HG02884 (cell line): ENCODE measurements around the gene TPCN2.
"Not testable (repeated sequence)": the region's sequence is repeated elsewhere in the genome, so short reads cannot be mapped to it uniquely, and the experiment has no call there.

Experiments used
- ATAC-seq: cut with Tn5 transposase; IDR thresholded peaks from one replicate; pipeline ENCODE4 v1.9.1; 2021; ENCODE audit warnings: mild to moderate bottlenecking, moderate library complexity; ENCODE audit not compliant: unreplicated experiment

Gene TPCN2

DNA sequence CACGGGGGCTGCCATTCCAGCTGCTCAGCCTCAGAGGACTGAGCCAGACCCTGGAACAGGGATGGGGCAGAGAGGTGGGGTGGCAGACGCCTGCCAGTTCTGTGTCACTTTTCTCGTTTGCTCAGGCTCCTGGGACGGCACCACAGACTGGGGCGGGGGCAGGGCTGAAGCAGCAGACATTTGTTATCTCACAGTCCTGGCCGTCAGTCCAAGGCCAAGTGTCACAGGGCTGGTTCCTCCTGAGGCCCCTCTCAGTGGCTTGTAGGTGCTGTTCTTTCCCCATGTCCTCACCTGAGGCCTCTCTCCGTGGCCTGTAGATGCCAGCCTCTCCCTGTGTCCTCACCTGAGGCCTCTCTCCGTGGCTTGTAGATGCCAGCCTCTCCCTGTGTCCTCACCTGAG, 24.7 kb downstream of the TPCN2 start:
- no peak for ATAC-seq

DNA sequence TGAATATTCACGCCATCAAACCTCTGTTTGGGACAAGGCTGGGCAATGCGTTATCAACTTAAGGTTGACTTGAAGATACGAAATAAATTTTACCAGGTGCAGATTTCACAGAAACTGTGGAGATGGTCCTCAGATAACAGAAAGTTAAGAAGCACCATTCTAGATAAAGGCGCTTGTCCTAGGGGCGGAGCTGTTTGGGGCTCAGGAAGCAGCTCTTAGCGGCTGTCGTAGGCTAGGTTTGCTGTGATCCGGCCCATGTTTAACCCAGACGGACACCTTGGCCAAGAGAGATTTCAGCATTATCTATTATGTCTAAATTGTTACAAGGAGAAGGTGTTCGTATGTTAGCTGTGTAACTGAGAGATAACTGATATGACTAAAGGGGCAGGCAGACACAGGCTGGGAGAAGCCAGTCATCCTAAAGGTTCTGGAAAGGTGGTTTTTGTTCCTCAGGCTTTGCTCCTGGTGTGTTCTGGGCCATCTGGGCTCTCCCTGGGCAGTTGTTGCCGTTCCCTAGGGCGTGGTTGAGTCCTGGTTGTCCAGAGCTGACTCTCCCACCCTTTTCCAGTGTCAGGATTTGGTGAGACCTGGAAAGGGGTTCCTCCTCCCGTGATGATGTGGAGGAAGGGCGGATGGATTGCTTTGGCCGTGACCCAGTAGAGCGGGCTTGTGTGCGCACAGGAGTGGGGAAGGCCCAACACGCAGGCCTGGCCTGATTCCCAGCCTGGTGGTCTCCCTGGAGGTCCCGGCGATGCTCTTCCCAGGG, 25.8 kb downstream of the TPCN2 start:
- ATAC-seq: no peak

DNA sequence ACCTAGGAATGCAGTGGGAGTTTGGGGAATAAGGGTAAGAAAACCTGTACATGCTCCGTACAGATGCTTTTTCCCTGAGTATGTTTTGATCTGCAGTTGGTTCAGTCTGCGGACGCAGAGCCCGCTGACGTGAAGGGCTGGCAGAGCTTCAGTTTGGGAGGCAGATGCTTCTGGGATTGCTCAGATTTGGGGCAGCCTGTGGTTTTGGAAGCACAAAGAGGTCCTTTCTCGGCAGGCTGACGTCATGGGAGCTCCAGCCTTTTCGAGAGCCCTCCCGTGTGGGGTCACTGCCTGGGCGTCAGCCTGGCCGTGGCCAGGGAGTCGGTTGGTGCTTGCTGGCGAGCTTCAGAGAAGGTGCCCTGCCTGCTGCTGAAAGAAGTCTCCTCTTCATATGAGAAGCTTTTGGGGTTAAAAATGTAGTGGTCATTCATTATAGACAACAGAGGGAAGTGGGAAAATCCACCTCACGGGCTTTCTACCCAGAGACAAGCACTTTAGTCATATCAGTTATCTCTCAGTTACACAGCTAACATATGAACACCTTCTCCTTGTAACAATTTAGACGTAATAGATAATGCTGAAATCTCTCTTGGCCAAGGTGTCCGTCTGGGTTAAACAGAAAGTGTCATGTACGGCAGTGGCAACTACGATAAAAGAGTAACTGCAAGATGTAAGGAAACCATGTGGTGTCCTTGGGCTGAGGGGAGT, 26.8 kb downstream of the TPCN2 start:
- no peak for ATAC-seq

DNA sequence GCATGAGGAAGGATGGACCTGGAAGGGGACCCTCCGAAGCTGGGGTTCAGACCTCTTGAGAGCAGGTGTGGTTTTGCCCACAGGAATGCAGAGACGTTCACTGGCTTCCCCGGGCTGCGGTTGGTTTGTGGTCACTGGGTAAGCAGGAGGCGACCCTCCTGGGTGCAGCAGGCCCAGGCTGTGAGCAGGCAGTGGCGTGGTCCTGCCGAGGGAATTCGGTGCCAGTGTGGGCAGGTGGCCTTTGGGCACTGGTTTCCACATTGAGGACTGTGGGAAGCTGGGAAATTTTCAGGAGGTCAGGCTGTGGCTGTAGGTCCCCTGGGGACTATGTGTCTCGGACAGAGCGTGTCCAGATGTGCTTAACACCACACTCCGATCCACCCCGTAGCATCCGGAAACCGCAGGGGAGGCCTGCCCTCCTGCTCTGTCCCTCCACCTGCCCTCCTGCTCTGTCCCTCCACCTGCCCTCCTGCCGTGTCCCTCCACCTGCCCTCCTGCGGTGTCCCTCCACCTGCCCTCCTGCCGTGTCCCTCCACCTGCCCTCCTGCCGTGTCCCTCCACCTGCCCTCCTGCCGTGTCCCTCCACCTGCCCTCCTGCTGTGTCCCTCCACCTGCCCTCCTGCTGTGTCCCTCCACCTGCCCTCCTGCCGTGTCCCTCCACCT, 27.5 kb downstream of the TPCN2 start:
- ATAC-seq: no peak

DNA sequence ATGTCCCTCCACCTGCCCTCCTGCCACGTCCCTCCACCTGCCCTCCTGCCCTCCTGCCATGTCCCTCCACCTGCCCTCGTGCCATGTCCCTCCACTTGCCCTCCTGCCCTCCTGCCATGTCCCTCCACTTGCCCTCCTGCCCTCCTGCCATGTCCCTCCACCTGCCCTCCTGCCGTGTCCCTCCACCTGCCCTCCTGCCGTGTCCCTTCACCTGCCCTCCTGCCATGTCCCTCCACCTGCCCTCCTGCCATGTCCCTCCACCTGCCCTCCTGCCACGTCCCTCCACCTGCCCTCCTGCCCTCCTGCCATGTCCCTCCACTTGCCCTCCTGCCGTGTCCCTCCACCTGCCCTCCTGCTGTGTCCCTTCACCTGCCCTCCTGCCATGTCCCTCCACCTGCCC, 28.2 kb downstream of the TPCN2 start:
- ATAC-seq: not testable (repeated sequence)

DNA sequence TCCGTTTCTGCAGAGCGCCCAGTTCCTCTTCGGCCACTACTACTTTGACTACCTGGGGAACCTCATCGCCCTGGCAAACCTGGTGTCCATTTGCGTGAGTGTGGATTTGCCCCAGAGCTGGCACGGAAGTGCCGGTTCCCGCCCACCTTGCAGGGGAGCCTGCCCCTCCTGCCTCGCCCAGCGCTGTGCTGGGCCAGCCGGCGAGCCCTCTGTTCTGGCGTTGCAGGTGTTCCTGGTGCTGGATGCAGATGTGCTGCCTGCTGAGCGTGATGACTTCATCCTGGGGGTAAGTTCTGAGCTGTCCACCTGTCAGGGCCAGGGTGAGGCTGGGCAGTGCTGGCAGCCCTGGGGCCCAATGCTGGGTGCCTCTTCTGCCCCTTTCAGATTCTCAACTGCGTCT, 29.8 kb downstream of the TPCN2 start:
- ATAC-seq: no peak

DNA sequence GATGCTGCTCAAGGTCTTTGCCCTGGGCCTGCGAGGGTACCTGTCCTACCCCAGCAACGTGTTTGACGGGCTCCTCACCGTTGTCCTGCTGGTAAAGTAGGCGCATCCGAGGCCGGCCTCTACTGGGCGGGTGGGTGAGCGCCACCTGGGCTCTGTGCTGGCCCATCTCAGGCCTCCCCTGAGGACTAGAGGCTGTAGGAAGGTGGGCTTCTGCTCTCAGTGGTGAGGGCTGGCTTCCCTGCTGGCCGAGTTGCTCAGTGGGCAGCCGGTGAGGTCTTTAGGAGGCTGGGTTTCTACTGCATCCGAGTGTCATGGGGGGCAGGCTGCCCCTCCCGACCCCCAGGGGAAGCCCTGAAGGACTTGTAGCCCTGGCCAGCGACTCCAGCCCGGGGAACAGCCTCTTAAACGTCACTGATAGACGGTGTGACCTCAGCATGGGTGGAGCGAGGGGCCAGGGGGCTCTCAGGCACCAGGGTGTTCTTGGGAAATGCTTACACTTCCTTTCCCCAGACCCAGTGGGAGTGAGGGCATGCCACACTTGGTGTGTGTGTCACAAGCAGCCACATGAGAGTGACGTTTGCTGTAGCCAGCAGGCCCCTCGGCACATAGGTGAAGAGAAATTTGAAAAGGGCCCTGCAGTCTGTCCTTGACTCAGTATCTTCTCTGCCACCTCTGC, 30.3 kb downstream of the TPCN2 start:
- ATAC-seq: no peak

DNA sequence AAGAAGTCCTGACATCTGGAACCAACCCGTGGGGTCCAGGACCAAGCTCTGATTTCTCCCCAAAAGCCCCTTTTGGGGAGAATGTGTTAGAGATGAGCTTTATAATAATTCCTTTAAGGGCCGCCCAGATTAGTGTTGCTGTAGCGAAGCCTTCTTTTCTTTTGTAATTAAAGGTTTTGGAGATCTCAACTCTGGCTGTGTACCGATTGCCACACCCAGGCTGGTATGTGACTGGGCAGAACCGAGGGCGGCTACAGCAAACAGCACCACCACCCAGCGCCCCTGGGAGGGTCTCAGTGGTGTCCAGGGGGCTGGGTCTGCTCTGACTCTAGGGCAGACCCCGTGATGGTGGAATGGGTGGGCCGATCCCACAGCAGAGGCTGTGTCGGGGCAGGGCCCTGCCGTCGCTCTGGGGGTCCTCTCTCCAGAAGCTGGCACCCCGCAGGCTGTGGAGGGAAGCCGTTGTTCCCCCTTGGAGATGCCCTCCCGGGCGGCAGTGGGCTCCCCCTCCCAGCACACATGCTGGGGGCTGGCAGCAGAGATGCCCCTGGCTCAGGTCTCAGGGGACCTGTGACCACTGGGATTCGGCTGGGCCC, 31.0 kb downstream of the TPCN2 start:
- no peak for ATAC-seq

DNA sequence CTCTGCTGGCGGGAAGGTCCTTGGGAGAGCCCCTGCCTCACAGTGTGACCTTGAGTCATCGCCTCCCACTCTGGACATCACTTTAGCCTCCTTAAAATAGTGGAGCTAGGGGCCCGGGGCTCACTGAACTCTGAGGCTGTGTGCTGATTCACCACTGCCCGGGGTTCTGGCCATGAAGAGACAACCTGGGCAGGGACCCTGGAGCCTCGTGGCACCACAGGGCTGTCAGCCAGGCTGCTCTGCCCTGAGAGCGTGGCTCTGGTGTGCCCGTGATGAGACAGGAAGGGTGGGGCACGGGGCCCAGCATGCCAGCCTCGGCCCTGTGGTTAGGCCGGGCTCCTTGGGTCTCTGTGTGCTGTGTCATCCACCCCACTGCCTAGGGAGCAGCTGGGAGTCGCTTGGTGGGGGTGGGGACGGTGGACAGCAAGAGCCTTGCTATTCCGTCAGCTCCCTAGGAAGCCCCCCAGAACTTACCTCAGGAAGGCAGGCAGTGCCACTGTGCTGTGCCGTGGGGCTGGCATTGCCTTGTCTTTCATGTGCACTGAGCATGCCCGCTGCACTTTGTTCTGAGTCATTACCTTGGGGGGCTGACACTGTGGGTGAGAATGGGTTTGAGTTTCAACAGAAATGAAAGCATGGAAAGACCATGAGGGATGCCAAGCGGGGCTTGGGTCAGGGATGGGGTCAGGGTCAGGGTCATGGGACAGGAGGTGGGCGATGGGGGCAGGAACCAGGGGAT, 31.7 kb downstream of the TPCN2 start:
- no peak for ATAC-seq

DNA sequence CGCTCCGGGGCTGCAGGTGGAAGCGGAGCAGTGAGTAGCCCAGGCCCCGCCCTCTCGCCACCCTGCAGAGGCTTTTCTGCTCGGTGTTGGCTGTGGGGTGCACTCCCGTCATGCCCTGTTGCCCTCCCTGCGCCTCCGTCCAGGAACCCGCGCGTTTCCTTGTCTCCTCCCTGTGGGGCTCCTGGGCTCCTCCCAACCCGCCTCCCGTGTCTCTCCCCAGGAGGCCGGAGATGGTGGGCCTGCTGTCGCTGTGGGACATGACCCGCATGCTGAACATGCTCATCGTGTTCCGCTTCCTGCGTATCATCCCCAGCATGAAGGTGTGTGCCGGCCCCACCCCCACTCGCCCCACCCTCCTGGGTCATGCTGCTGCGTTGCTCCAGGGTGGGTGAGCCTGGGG, 32.4 kb downstream of the TPCN2 start:
- ATAC-seq: no peak

DNA sequence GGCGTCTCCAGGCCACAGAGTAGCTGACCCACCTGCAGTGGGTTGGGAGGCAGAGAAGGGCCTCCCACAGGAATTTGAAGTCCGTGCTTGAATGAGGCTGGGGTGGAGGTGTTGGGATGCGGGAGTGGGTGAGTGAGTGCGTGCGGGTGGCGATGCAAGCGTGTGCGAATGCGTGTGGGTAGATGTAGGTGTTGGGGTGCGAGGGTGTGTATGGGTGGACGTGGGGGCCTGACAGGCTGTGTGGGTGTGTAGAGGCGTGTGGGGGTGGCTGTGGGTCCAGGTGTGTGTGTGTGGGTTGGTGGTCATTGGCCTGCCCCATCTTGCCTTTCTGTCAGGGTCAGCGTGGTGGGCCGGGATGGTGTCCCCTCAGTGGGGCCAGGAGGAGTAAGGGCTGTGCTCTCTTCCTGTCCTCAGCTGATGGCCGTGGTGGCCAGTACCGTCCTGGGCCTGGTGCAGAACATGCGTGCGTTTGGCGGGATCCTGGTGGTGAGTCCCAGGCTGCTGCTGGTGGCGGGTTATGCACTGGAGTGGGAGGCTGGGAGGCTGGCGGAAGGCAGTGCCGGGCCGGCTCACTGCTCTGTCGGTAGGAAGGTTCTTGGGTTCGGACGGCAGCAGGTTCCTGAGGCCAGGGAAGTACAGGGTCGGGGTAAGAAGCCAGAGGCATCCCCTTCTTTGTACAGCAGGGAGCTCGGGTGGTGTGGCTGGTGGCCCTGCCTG, 35.0 kb downstream of the TPCN2 start:
- no peak for ATAC-seq

DNA sequence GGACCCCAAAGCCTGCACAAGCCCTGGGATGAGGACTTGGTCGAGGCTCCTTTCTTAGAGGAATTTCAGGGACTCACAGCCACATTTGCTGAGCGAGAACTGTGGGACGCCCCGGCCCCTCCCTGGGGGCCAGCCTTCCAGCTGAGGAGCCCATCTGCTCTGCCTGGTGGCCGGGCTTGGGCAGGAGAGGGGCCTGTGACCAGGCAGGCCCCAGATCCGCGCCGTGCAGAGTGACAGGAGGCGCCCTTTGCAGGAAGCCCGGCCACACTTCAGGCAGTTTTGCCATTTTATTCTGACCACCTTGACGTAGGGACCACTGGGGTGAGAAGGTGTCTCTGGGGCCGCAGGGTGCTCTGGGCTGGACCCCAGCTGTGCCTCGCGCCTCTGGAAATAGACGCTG, 35.6 kb downstream of the TPCN2 start:
- no peak for ATAC-seq

DNA sequence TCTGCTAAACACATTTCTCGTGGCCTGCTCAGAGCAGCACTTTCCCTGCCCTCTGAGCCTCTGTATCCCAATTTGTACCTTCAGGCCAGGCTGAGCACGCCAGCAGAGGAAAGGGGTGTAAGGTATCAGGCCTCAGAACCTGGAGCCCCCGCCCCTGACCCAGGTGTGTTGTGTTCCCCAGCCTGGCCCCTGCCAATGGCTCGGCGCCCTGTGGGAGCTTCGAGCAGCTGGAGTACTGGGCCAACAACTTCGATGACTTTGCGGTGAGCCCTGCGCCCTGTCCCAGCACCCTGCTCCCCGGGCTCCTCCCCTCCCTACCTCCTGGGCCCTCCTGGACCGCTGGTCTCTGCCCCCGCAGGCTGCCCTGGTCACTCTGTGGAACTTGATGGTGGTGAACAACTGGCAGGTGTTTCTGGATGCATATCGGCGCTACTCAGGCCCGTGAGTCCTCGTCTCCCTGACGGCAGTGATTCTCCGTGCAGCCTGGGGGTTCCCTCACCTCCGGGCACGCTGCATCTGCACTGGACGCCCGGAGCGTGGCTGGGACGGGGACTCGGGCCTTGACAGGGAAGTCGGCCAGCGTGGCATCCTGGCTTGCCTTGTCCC, 36.9 kb downstream of the TPCN2 start:
- no peak for ATAC-seq

DNA sequence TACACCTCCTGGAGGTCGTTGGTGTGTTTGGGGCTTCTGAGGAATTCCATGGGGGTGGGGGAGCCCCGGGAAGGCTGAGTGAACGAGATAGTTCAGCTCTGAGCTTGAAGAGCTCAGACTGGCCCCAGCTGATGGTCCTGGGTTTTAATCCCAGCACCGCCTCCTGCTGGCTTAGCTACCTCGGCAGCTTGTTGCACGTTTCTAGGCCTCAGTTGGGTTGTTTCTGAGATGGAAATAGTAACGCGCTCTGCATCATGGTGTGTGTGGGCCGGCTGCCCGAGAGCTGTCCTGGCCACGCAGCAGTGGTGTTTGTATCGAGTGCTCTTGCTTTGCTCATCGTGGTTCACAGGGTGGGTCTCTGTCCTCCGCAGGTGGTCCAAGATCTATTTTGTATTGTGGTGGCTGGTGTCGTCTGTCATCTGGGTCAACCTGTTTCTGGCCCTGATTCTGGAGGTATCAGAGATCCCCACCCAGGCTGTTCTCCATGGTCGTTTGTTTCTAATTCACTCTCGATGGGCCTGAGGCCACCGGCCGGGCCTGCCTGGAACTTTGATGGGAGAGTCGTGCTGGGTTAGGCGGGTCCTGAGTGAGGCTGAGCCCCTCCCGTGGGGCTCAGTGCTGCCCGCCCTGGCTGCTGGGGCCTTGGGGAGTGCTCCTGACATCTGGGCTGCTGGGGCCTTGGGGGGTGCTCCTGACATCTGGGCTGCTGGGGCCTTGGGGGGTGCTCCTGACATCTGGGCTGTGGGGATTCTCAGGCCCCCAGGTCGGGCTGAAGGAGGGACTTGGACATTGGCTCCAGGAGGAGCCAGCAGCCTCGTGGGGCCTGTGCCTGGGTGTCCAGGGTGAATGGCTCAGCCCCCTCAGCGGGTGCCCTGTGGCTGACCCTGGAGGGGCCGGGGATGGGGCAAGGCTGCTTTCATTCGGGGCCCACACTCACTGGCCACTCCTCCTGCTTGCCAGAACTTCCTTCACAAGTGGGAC, 37.7 kb downstream of the TPCN2 start:
- ATAC-seq: no peak

DNA sequence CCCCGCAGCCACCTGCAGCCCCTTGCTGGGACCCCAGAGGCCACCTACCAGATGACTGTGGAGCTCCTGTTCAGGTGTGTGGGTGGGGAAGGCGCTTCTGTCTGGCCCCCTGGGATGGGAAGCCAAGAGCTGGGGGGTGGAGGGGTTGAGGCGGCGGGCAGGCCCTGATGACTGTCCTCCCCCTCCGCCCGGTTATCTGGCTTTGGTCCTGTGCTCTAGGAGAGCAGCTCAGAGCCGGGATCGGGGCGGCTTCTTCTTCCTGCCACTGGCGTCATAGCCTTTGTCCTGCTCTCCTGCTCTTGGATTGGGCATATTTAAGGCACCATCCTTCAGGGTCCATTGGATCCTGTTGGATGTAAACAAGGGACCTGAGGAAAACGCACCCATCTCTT, 38.4 kb downstream of the TPCN2 start:
- no peak for ATAC-seq

DNA sequence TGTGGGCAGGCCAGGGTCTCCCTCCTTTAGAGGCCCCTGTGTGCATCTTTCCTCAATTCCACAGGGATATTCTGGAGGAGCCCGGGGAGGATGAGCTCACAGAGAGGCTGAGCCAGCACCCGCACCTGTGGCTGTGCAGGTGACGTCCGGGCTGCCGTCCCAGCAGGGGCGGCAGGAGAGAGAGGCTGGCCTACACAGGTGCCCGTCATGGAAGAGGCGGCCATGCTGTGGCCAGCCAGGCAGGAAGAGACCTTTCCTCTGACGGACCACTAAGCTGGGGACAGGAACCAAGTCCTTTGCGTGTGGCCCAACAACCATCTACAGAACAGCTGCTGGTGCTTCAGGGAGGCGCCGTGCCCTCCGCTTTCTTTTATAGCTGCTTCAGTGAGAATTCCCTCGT, 39.1 kb downstream of the TPCN2 start:
- no peak for ATAC-seq

DNA sequence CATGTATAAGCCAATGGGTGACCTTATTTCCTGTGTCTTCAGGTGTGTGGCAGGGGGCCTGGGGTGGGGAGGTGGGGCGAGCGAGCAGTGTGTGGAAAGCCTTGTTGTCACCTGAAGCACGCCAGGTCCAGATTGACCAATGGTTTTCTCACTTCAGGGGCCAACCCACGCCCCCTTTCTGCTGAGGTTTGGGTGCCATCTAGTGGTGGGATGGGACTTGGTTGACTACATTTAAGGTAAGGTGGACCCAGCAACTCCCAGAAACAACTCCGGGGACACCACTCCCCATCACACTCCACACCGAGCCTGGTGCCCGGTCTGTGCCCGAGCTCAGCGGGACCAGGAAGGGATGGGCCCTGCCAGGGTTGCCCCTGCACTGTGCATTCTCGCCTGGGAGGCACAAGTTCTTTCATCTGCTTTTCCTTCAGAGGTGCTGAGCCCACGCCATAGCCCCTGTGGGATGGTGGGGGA, 40.0 kb downstream of the TPCN2 start:
- no peak for ATAC-seq

DNA sequence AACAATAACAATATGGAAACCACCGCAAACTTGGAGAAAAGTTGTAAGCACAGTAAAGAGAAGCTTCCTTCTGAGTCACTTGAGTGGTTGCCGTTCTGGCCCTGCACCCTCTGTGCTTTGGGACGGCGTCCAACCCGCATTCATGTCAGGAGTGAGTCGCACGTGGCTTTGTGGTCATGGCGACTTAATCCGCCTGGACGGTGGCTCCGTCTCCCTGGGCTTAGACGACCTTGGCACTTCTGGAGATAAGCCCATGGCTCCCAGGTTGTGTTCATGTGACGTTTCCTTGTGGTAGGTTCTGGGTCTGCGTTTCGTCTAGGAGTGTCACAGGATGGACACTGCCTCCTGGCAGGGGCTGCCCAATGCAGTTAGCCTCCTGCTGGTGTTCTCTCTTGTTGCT, 40.5 kb downstream of the TPCN2 start:
- no peak for ATAC-seq
